HepG2 (cell line): ENCODE measurements around the gene INAFM1. TPM values are rescaled to one million over a fixed set of nuclear protein-coding genes. Genes with fewer than 3 reads are reported as not detected.
A peak's percentile ranks its signal among the peaks of the same experiment; 100 is the strongest.

Experiments
- ATF7-NPFF ChIP-seq: sonication (generic); formaldehyde crosslinking; IDR thresholded peaks from 2 replicates; pipeline ENCODE4 v1.8.1; 2023; ENCODE audit warnings: mild to moderate bottlenecking, low read depth, missing genetic modification reagents, moderate library complexity
- CTCF ChIP-seq: sonication (generic); formaldehyde crosslinking; IDR thresholded peaks from 2 replicates; pipeline ENCODE4 v1.5.0; 2020; ENCODE audit warnings: mild to moderate bottlenecking, missing genetic modification reagents, moderate library complexity
- FOXO4 ChIP-seq: sonication (generic); formaldehyde crosslinking; conservative IDR thresholded peaks from 2 replicates; pipeline ENCODE4 v1.8.1; 2023; ENCODE audit warnings: missing genetic modification reagents
- HDAC2 ChIP-seq: sonication (generic); formaldehyde crosslinking; IDR thresholded peaks from 2 replicates; pipeline ENCODE4 v1.4.0; 2020; ENCODE audit warnings: missing genetic modification reagents
- KLF15 ChIP-seq: sonication (generic); formaldehyde crosslinking; IDR thresholded peaks from 2 replicates; pipeline ENCODE4 v1.8.1; 2023; ENCODE audit warnings: borderline replicate concordance, mild to moderate bottlenecking, inconsistent platforms, missing genetic modification reagents, mixed read lengths
- RAD51 ChIP-seq: fragments of 450-650 bp; IDR thresholded peaks from 2 replicates; pipeline ENCODE4 v1.6.1; 2016; ENCODE audit warnings: borderline replicate concordance
- SNRNP70 ChIP-seq: fragments of 200-400 bp; formaldehyde crosslinking; IDR thresholded peaks from 2 replicates; pipeline ENCODE4 v1.6.1; 2017; ENCODE audit warnings: mild to moderate bottlenecking, low read depth, low read length, moderate library complexity
- SUZ12 ChIP-seq: fragments of 150-350 bp; IDR thresholded peaks from 2 replicates; pipeline ENCODE4 v1.6.1; 2014; ENCODE audit warnings: low read depth, low read length
- TOPORS ChIP-seq: sonication (generic); formaldehyde crosslinking; IDR thresholded peaks from 2 replicates; pipeline ENCODE4 v1.8.0; 2023; ENCODE audit warnings: mild to moderate bottlenecking, missing genetic modification reagents
- ZMYM4 ChIP-seq: sonication (generic); formaldehyde crosslinking; IDR thresholded peaks from 2 replicates; pipeline ENCODE4 v1.8.1; 2023; ENCODE audit warnings: mild to moderate bottlenecking, missing genetic modification reagents
- ZNF275 ChIP-seq: sonication (generic); formaldehyde crosslinking; IDR thresholded peaks from 2 replicates; pipeline ENCODE4 v1.8.0; 2022; ENCODE audit warnings: missing genetic modification reagents, mild to moderate bottlenecking, inconsistent platforms, borderline replicate concordance
- ZNF292 ChIP-seq: sonication (generic); formaldehyde crosslinking; IDR thresholded peaks from 2 replicates; pipeline ENCODE4 v1.8.1; 2022; ENCODE audit warnings: mild to moderate bottlenecking, low read depth, missing genetic modification reagents, borderline replicate concordance
- ZNF343 ChIP-seq: sonication (generic); formaldehyde crosslinking; IDR thresholded peaks from 2 replicates; pipeline ENCODE4 v1.4.0; 2020; ENCODE audit warnings: mild to moderate bottlenecking, missing genetic modification reagents
- ZNF468 ChIP-seq: sonication (generic); formaldehyde crosslinking; IDR thresholded peaks from 2 replicates; pipeline ENCODE4 v1.8.0; 2022; ENCODE audit warnings: mild to moderate bottlenecking, moderate library complexity, missing genetic modification reagents
- ZNF510 ChIP-seq: sonication (generic); formaldehyde crosslinking; IDR thresholded peaks from 2 replicates; pipeline ENCODE4 v1.4.0; 2020; ENCODE audit warnings: low read depth, mild to moderate bottlenecking, missing genetic modification reagents
- ZNF543 ChIP-seq: sonication (generic); formaldehyde crosslinking; IDR thresholded peaks from 2 replicates; pipeline ENCODE4 v1.4.0; 2020; ENCODE audit warnings: mild to moderate bottlenecking, missing genetic modification reagents
- ZNF597 ChIP-seq: sonication (generic); formaldehyde crosslinking; IDR thresholded peaks from 2 replicates; pipeline ENCODE4 v1.5.0; 2020; ENCODE audit warnings: missing genetic modification reagents
- ZSCAN21 ChIP-seq: sonication (generic); formaldehyde crosslinking; IDR thresholded peaks from 2 replicates; pipeline ENCODE4 v1.8.0; 2022; ENCODE audit warnings: mild to moderate bottlenecking, missing genetic modification reagents, moderate library complexity, borderline replicate concordance
- polyA plus RNA-seq, 8 experiments: library from polyadenylated mRNA; depleted of rRNA in 3 of 8; stranded (reverse) in 7 of 8; unstranded in 1 of 8; fragments of >200 nt; fragmentation: Illumina TruSeq in 4 of 8; extraction: Trizol in 4 of 8; gene quantifications; 2 replicates each; pipeline versions ENCODE4 v1.2.1 to v1.2.3, GENCODE V29; 2011 to 2016; ENCODE audit warnings: low read depth in 4 of 8, missing spikeins in 1 of 8, mixed read lengths in 1 of 8; ENCODE audit not compliant: insufficient read depth in 1 of 8
- total RNA-seq, 5 experiments: library from RNA; depleted of rRNA; stranded (reverse); fragments of >200 nt; fragmentation: Illumina TruSeq; extraction: Trizol; gene quantifications; 2 replicates each; pipeline ENCODE4 v1.2.3, GENCODE V29; 2016; ENCODE audit warnings: low read depth in 1 of 5

Gene INAFM1
- total and polyA plus RNA-seq, 2 of the 13 experiments (the other 11 are each of a cell fraction or from before 2014, with no cell fraction given): 0.88 to 1.9 TPM

- TF ChIP-seq CTCF (CRISPR knock-in tag) (peak; percentile 35; the same call in 1 of the 2 replicates), SUZ12 (no peak), ZNF292 (CRISPR knock-in tag) (peak; percentile 44; the same call in 1 of the 2 replicates), ZNF510 (CRISPR knock-in tag) (no peak), SNRNP70 (no peak), ZSCAN21 (CRISPR knock-in tag) (peak; percentile 77), ZNF597 (CRISPR knock-in tag) (no peak), TOPORS (CRISPR knock-in tag) (no peak), ZNF468 (CRISPR knock-in tag) (no peak), ATF7-NPFF (CRISPR knock-in tag) (peak; percentile 87), HDAC2 (CRISPR knock-in tag) (peak; percentile 66), ZMYM4 (CRISPR knock-in tag) (peak; percentile 41; the same call in 1 of the 2 replicates), RAD51 (peak; percentile 31; the same call in 1 of the 2 replicates), ZNF543 (CRISPR knock-in tag) (no peak), FOXO4 (no peak), ZNF275 (peak; percentile 84), ZNF343 (CRISPR knock-in tag) (no peak), KLF15 (CRISPR knock-in tag) (0 out of 2 replicates have a peak, but pooled peaks have one; percentile 41)
Measured at GRCh38 chr19:47231215-47232054, 43.2 kb upstream of the INAFM1 start (continued).
